22Rv1 (cell line): Measurements from ENCODE around the gene STAM2.
A peak's percentile ranks its signal among the peaks of the same experiment; 100 is the strongest.
"Not testable (repeated sequence)": the region's sequence is repeated elsewhere in the genome, so short reads cannot be mapped to it uniquely, and the experiment has no call there.

ENCODE experiments used
- H3K27ac ChIP-seq: fragments of 450-650 bp; 2 replicates; pipeline ENCODE4 v1.5.1; 2017
- ZFX ChIP-seq: fragments of 450-650 bp; IDR thresholded peaks from 2 replicates; pipeline ENCODE4 v1.6.1; 2017; ENCODE audit warnings: antibody characterized with exemption, borderline replicate concordance
- TF ChIP-seq, protein P1 (sequence below): fragments of 450-650 bp; IDR thresholded peaks from 2 replicates; pipeline ENCODE4 v1.5.1; 2017; ENCODE audit warnings: mild to moderate bottlenecking

Gene STAM2

DNA sequence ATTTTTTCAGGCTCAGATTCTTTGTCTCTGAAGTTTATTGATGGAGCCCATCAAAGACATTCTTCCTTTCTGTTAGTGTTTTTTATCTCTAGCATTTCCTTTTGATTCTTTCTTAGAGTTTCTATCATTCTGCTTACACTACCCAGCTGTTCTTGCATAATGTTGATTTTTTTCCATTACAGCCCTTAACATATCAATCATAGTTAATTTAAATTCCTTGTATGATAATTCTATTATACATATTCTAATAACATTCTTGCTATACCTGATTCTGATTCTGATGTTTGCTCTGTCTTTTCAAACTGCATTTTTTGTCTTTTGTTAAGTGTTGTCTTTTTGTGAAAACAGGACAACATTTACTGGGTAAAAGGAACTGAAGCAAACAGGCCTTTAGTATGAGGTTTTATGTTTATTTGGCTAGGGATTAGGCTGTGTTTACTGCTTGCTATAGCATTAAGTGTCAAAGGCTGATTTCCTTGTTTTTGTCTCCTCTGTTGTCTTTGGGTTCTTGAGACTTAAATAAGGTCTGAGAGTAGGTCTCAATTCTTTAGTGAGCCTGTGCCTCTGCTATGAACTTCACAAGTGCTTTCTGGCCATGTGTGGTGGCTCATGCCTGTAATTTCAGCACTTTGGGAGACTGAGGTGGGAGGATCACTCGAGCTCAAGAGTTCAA lies 8.0 kb upstream of the STAM2 start:
- H3K27ac ChIP-seq, result no peak overlapping the region
- TF ChIP-seq ZFX, result no peak
- TF ChIP-seq, protein P1, sequence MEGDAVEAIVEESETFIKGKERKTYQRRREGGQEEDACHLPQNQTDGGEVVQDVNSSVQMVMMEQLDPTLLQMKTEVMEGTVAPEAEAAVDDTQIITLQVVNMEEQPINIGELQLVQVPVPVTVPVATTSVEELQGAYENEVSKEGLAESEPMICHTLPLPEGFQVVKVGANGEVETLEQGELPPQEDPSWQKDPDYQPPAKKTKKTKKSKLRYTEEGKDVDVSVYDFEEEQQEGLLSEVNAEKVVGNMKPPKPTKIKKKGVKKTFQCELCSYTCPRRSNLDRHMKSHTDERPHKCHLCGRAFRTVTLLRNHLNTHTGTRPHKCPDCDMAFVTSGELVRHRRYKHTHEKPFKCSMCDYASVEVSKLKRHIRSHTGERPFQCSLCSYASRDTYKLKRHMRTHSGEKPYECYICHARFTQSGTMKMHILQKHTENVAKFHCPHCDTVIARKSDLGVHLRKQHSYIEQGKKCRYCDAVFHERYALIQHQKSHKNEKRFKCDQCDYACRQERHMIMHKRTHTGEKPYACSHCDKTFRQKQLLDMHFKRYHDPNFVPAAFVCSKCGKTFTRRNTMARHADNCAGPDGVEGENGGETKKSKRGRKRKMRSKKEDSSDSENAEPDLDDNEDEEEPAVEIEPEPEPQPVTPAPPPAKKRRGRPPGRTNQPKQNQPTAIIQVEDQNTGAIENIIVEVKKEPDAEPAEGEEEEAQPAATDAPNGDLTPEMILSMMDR, result no peak

DNA sequence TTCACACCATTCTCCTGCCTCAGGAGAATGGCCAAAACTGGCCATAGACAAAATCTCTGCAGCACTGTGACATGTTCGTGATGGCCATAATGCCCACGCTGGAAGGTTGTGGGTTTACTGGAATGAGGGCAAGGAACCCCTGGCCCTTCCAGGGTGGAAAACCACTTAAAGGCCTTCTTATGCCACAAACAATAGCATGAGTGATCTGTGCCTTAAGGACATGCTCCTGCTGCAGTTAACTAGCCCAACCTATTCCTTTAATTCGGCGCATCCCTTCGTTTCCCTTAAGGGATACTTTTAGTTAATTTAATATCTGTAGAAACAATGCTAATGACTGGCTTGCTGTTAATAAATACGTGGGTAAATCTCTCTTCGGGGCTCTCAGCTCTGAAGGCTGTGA lies 2.1 kb upstream of the STAM2 start:
- H3K27ac ChIP-seq, result not testable (repeated sequence)

DNA sequence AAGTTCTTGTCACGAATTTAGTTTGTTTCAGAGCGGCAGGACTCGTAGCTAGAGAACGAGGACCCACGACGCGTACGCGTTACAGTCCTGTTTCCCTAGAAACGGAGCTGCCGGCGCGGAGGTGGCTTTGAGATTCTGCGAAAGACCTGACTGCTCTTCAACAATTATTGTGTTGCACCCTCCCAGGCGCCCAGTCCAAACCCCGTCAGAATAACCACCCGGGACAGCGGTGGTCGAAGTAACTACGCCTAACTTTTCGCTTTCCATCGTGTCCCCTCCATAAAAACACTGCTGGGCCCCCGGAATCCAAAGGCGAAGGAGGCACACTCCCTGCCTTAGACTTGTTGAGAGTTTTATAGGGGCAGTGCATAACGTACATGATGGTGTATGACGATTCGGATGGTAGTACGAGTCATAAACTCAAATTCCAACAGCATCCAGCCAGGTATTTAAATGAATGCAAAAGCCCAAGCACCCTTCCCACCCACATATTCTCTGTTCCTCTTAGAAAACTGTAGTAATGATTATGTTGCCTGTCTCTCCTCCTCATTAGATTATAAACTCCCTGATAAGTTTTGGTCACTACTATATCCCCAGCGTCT lies 651 bp upstream of the STAM2 start:
- TF ChIP-seq ZFX, result no peak
- TF ChIP-seq, protein P1, result peak; percentile 22
- peak overlapping the region; percentile 73 for H3K27ac ChIP-seq

DNA sequence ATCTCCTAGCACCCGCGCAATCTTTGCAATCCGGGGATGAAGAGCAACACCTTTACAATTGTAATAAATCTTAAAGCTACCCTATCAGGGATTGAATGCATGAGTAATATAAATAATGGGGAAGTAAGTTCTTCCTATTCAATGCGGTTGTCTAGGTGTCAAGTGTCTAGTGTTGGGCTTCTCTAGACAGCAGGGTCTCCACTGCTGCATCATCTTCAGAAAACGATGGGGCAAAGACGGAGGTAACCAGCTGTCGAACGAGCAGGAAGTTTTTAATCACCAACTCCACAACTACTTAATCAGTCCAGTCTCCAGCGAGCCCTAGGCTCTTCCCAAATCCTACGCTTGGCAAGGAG lies 573 bp downstream of the STAM2 start:
- TF ChIP-seq ZFX, result no peak
- peak overlapping the region; percentile 73 for H3K27ac ChIP-seq

DNA sequence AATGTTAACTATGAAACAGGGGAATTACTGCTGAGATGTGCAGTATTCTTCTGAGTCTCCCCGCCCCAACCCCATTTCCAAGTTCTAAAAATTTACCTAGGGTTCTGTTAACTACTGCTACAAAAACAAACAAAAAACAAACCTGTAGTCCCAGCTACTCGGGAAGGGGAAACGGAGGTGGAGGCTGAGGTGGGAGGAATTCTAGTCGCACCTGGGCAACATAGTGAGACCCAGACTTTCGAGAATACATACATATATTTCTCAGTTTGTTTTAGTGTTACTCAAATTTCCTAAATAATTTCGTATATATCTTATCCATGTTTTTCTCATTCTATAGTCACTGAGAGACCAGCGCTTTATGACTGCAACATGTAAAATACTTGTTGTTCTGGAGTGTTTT lies 989 bp downstream of the STAM2 start:
- TF ChIP-seq, protein P1, result no peak
- no peak for TF ChIP-seq ZFX
- peak overlapping the region; percentile 73 for H3K27ac ChIP-seq

DNA sequence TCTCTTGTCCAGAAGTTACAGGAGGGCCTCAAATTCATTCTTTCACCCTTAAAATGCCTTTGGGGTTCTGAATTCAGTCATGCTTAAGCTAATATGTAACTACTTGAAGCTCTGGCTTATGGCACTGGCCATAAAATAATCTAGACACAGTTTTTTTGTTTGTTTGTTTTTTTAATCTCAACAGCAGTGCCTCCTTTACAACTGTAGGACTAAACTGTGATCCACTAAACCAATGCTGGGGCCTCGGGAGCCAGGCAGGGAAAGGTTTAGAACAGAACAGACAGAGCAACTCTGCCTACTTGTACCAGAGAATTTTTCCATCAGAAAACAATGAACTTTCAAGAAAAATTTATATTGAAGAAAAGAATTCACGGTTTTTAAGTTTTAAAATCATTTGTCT lies 1.7 kb downstream of the STAM2 start:
- H3K27ac ChIP-seq, result no peak overlapping the region
- no peak for TF ChIP-seq ZFX
- TF ChIP-seq, protein P1, result no peak

DNA sequence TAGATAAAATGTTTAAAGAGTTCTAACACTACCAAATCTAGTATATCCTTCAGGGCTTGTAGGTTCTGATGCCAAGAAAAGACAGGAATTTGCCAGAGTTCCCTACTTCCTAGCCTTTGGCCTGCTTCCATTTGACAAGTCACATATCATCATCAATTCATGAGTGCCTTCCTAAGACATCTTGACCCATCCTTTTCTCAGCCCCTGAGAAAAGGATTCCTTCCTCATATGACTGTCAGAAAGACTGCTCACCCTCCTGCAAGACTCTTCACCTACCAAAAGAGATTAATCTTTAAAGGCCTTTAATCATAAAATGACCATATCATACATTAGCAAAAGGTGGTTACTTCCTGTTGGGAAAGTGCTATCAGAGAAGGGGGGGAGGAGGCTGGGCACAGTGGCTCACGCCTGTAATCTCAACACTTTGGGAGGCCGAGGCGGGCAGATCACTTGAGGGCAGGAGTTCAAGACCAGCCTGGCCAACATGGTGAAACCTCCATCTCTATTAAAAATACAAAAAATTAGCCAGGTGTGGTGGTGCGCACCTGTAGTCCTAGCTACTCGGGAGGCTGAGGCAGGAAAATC lies 3.3 kb downstream of the STAM2 start:
- H3K27ac ChIP-seq, result peak overlapping the region; percentile 38

DNA sequence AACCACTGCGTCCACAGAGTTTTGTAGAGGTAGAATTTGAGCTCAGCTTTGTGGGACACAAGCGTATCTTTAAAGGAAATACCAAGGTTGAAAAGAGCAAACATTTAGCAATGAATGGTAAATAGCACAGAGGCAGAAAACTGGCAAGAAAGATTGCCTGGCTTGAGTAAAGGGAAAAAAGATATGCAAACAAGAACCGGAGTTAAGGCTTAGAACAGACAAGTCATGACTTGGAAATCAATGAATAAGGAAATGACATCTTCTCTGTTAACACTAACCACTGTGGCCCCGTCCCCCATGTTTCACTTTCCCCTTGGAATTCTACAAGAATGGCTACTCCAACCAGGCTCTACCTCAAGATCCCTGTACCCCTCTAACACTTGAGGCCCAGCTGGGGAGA lies 3.8 kb downstream of the STAM2 start:
- TF ChIP-seq ZFX, result no peak
- TF ChIP-seq, protein P1, result no peak
- H3K27ac ChIP-seq, result peak overlapping the region; percentile 38

DNA sequence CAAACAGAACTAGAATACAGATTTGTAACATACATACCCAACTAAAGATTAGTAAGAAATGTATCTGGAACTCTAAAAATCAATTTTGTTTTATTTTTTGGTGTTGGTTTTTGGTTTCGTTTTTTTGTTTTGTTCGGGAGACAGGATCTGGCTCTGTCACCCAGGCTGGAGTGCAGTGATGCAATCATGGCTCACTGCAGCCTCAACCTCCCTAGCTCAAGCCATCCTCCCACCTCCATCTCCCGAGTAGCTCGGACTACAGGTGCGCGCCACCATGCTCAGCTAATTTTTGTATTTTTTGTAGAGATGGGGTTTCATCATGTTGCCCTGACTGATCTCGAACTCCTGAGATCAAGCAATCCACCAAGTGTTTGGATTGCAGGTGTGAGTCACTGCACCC lies 6.4 kb downstream of the STAM2 start:
- H3K27ac ChIP-seq, result not testable (repeated sequence)

DNA sequence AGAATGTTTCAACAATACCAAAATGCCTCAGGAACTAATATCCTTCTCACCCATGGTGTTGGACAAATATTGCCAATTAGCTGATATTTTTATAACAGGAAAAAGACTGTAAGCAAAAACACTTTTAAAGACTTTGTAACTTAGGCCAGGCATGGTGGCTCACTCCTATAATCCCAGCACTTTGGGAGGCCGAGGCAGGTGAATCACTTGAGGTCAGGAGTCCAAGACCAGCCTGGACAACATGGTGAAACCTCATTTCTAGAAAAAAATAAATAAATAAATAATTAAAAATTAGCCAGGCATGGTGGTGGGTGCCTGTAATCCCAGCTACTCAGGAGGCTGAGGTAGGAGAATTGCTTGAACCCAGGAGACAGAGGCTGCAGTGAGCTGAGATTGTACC lies 8.1 kb downstream of the STAM2 start:
- not testable (repeated sequence) for H3K27ac ChIP-seq
